Heart left ventricle (tissue), 13 donors: ENCODE data around the gene HAUS5.

Experiments
- CTCF ChIP-seq, 12 donors: fragments of 200-600 bp; sonication (generic) in 4 of 12; IDR thresholded peaks; one replicate each; pipeline versions ENCODE4 v1.5.0 to v1.8.0; 2018 to 2022; ENCODE audit warnings: antibody characterized with exemption in 12 of 12, mild to moderate bottlenecking in 5 of 12
- POLR2A ChIP-seq, 2 donors: fragments of 450-650 bp; IDR thresholded peaks; one replicate each; pipeline ENCODE4 v1.6.1; 2017; ENCODE audit warnings: antibody characterized with exemption in 2 of 2, mild to moderate bottlenecking in 2 of 2, moderate library complexity in 2 of 2
- donor health status: ischemic (EF 13 %, LVEDD 7.1; RV severe dilation, severe dysfunction).
- donor health status: DM: no; HTN: yes; CAD: no.
- donor health status: DM: no; HTN: no; CAD: no.
- donor health status: ischemic (EF 25% LVEDD 6.9; RV normal size, moderate dysfunction).
- donor health status: ischemic (EF 25% LVEDD 5.7; RV mildly dilated, moderate dysfunction).
- donor health status: ischemic (EF 35%, LVEDD 5.7; RV mildly dilated, moderate dysfunction).
- donor health status: nonischemic (EF 11% LVEDD 7.7; RV severe dilation, severe dysfunction).
- donor health status: DM: yes; HTN: yes; CAD: no.
- donor health status: PGD.
- donor health status: ischemic (EF 29% LVEDD 5.4; RV normal size, mild dysfunction).
- donor health status: nonischemic (EF 23%, LVEDD 6.1; RV moderate dilation, normal function).

DNA sequence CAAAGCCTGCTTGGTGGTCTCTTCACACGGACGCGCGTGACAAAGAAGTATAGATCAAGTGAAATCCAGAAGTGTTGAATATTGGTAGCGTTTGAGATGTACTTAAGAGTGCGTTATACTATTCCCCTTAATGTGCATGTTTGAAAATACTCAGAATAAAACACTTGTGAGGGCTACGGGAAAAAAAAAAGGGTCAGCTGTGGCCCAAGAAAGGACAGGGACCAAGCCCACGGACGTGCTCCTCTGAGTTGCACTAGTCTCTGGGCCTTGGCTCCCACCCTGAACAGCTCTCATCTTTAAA is 15.7 kb downstream of the HAUS5 start:
- no peak for TF ChIP-seq CTCF (IDR thresholded peaks at IDR 0.05)
- TF ChIP-seq POLR2A (IDR thresholded peaks at IDR 0.05): no peak
